Measurements from ENCODE around the gene PALLD.

PALLD gene

DNA sequence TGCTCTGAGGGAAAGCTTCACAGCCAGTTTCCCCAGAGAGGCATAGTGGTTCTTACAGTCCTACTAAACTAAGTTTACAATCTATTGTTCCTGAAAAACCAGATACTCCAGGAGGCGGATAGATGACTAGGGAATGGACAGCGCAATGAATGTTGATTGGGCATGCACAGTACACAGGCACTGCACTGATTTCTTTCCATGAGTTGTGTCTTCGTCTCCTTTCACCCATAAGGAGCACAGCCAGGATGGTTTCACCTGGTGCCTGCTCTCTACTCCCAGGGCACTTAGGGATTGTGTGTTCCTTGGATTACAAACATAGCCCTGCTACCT, 144.9 kb downstream of the PALLD start:
- TF ChIP-seq CTCF (IDR thresholded peaks at IDR 0.05; ENCODE audit: control insufficient read depth, insufficient read depth, low read depth, low read length, missing control alignments): no peak
- no peak overlapping the region for H3K4me3 ChIP-seq (ENCODE audit: control insufficient read depth, low read depth, low read length)
- DNase-seq (ENCODE audit: low read depth): no peak

GRCh38 chr4:168642591-168642990, 145.7 kb downstream of the PALLD start:
- no peak for DNase-seq (ENCODE audit: low read depth)
- H3K4me3 ChIP-seq (ENCODE audit: control insufficient read depth, low read depth, low read length): no peak overlapping the region
- no peak for TF ChIP-seq CTCF (IDR thresholded peaks at IDR 0.05; ENCODE audit: control insufficient read depth, insufficient read depth, low read depth, low read length, missing control alignments)

DNA sequence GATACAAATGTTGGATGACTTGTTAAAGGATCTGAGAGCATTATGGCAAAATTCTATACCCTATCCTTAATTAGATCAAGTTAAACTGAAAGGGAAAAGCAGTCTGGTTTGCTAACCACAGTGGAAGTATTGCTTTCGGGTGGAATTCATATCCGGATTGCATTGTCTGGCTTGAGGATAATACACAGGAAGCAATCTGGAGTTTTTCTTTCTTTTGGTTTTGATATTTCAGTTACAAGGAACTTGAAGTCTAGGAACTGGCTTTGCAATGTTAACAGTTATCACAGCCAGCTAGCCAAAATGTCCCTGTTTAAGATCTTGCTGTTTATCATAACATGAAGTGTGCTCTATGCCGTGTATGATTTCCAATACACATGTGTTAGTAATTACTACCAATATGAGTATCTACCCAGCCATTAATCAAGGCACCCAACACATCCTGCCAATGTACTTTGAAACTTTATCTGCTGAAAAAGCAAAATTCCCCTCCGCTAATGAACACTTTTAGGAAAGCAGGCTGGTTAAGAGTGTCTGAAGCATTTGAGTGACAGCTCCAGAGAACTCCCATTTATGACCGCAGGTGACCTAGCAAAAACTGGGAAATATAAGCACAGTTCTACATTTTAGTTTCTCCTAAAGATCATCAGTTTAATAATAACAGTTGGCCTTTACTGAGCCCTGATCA, 146.4 kb downstream of the PALLD start:
- no peak for TF ChIP-seq CTCF (IDR thresholded peaks at IDR 0.05; ENCODE audit: control insufficient read depth, insufficient read depth, low read depth, low read length, missing control alignments)
- no peak overlapping the region for H3K4me3 ChIP-seq (ENCODE audit: control insufficient read depth, low read depth, low read length)
- DNase-seq (ENCODE audit: low read depth): no peak

DNA sequence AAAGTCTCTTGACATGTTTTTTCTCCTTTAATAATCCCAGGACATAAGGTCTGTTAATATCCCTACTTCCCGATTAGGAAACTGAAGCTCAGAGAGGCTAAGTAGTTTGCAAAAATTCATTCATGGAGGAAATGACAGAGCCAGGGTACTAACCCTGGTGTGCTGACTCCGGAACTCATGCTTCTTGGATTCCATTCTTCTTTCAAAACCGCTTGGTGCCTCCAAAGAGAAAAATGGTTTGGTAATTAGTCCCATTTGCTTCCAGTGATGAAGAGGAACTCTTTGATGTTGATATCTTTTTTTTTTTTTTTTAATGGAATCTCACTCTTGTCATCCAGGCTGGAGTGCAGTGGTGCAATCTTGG, 146.9 kb downstream of the PALLD start:
- DNase-seq (ENCODE audit: low read depth): no peak
- no peak overlapping the region for H3K4me3 ChIP-seq (ENCODE audit: control insufficient read depth, low read depth, low read length)
- no peak for TF ChIP-seq CTCF (IDR thresholded peaks at IDR 0.05; ENCODE audit: control insufficient read depth, insufficient read depth, low read depth, low read length, missing control alignments)

DNA sequence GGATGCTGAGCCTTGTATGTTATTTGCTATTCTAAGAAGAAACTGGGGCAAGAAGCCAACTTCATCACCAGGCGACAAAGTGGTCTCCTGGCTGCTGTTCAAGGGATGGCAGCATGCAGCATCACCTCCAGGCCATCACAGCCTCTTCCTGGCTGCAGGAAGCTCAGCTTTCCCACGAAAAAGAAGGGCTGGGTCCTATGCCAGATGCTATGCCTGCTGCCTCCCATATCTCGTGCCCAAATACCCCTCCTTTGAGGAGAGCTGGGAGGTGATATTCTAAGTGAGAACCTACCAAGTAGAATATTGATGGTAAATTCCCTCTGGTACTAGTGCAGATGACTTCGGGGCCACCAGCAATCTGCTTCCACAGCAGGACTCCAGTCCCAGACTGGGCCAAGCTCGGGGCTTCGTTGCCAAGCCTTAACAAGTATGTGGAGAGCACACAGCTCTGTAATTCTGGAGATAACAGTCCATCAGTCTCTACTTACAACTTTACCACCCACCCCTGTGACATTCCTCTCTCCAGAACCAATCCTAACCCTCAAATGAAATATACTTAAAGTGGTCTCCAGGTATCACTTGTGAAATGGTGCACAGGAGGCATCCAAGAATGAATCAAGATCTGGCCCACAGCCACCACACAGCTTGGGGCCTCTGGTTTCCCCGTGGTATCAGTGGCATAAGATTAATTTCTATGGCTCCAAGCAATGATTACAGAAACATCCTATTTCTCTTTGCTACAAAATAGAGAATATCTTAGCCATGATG, 149.3 kb downstream of the PALLD start:
- H3K4me3 ChIP-seq (ENCODE audit: control insufficient read depth, low read depth, low read length): no peak overlapping the region
- no peak for TF ChIP-seq CTCF (IDR thresholded peaks at IDR 0.05; ENCODE audit: control insufficient read depth, insufficient read depth, low read depth, low read length, missing control alignments)
- DNase-seq (ENCODE audit: low read depth): no peak

- no peak for TF ChIP-seq CTCF (IDR thresholded peaks at IDR 0.05; ENCODE audit: control insufficient read depth, insufficient read depth, low read depth, low read length, missing control alignments)
- H3K4me3 ChIP-seq (ENCODE audit: control insufficient read depth, low read depth, low read length): no peak overlapping the region
- DNase-seq (ENCODE audit: low read depth): no peak
Measured at GRCh38 chr4:168647646-168648375, 151.0 kb downstream of the PALLD start.
